Gastroesophageal sphincter (tissue), 4 donors: ENCODE measurements around the gene CNGB1. TPM values are rescaled to one million over a fixed set of nuclear protein-coding genes. Genes with fewer than 3 reads are reported as not detected.

ENCODE experiments used
- ATAC-seq: fragments of 150-250 bp; one replicate; pipeline ENCODE4 v1.9.1; 2016; ENCODE audit warnings: mild to moderate bottlenecking, moderate library complexity
- H3K27ac ChIP-seq, 4 donors: fragments of 200-600 bp; sonication (generic) in 3 of 4; 1 replicate in 3 of 4; 2 replicates in 1 of 4; pipeline ENCODE4 v1.5.1; 2016 to 2019
- H3K27me3 ChIP-seq: fragments of 200-600 bp; sonication (generic); one replicate; pipeline ENCODE4 v1.5.1; 2019
- H3K36me3 ChIP-seq, 2 donors: fragments of 200-600 bp; sonication (generic); one replicate each; pipeline ENCODE4 v1.5.1; 2019; ENCODE audit warnings: control low read depth in 1 of 2
- H3K4me1 ChIP-seq, 3 donors: fragments of 200-600 bp; sonication (generic); 1 replicate in 2 of 3; 2 replicates in 1 of 3; pipeline ENCODE4 v1.5.1; 2016 to 2019; ENCODE audit warnings: control low read depth in 2 of 3
- H3K4me3 ChIP-seq, 2 donors: fragments of 200-600 bp; sonication (generic); one replicate each; pipeline ENCODE4 v1.5.1; 2019; ENCODE audit warnings: mild to moderate bottlenecking in 1 of 2, moderate library complexity in 1 of 2
- H3K9me3 ChIP-seq, 3 donors: fragments of 200-600 bp; sonication (generic); one replicate each; pipeline ENCODE4 v1.5.1; 2017 to 2019; ENCODE audit warnings: control low read depth in 2 of 3
- EP300 ChIP-seq: sonication (generic); formaldehyde crosslinking; IDR thresholded peaks from one replicate; pipeline ENCODE4 v1.6.1; 2017; ENCODE audit warnings: antibody characterized with exemption, mild to moderate bottlenecking
- POLR2A ChIP-seq, 2 donors: fragments of 450-650 bp; IDR thresholded peaks; one replicate each; pipeline ENCODE4 v1.6.1; 2017; ENCODE audit warnings: antibody characterized with exemption in 2 of 2, mild to moderate bottlenecking in 2 of 2, moderate library complexity in 1 of 2
- POLR2AphosphoS5 ChIP-seq: sonication (generic); formaldehyde crosslinking; IDR thresholded peaks from one replicate; pipeline ENCODE4 v1.6.1; 2017; ENCODE audit warnings: antibody characterized with exemption
- WGBS, 2 donors: methylation state at CpG; one replicate each; pipeline ENCODE4 v1.1.5; 2018; ENCODE audit warnings: low coverage in 1 of 2; 5-methylcytosine and 5-hydroxymethylcytosine counted together
- total RNA-seq, 4 donors: library from RNA; depleted of rRNA; stranded (reverse); fragments of >200 nt; gene quantifications; one replicate each; pipeline ENCODE4 v1.1.0, GENCODE V29; 2016
- TF ChIP-seq, protein P1 (sequence below), 4 experiments: fragments of 200-600 bp in 2 of 4; fragments of 450-650 bp in 2 of 4; sonication (generic) in 1 of 4; IDR thresholded peaks; one replicate each; pipeline ENCODE4 v1.5.1; 2017 to 2019; ENCODE audit warnings: antibody characterized with exemption in 4 of 4, mild to moderate bottlenecking in 2 of 4, moderate library complexity in 2 of 4

The CNGB1 gene
- total RNA-seq, 4 donors from 2014 or later = 0.15 to 0.67 TPM; not detected in 2

DNA sequence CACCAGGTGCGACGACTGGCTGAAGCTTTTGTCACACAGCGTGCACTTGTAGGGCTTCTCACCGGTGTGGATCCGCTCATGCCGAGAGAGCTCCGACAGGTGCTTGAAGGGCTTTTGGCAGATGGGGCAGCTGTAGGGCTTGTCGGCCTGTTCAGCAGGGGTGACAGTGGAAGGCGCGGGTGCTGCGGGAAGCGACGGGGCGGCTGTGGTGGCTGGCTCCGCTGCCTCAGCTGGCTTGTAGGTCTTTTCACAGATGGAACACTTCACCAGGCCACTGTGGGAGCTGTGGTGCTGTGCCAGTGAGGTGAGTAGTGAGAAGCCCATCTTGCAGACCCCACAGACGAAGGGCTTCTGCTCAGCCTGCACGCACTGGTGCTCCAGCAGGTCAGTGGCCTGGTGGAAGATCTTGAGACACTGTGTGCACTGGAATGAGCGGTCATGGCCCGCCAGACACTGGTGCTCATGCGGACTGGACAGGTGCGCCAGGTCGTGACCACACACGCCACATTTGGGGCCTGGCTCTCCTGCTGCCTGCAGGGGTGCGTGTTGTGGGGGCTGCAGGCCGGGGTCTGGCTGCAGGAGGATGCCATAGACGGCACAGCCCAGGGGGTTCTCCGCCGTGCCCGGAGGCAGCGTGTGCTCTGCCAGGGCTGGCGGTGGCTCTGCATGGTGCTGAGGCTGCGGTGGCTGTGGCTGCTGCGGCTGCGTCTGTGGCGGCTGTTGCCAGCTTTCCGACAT lies 26.8 kb upstream of the CNGB1 start:
- H3K27ac ChIP-seq = no peak overlapping the region
- no peaks in the 10 kb centered on the region for H3K27me3 ChIP-seq
- peaks cover 0 to 49% (median 21%) of the 10 kb centered on the region in 3 donors for H3K4me1 ChIP-seq
- no peaks in the 10 kb centered on the region for H3K9me3 ChIP-seq
- ATAC-seq = no peak
- TF ChIP-seq POLR2A (IDR thresholded peaks at IDR 0.05) (no peak), POLR2AphosphoS5 (no peak), EP300 (no peak)
- TF ChIP-seq, protein P1, sequence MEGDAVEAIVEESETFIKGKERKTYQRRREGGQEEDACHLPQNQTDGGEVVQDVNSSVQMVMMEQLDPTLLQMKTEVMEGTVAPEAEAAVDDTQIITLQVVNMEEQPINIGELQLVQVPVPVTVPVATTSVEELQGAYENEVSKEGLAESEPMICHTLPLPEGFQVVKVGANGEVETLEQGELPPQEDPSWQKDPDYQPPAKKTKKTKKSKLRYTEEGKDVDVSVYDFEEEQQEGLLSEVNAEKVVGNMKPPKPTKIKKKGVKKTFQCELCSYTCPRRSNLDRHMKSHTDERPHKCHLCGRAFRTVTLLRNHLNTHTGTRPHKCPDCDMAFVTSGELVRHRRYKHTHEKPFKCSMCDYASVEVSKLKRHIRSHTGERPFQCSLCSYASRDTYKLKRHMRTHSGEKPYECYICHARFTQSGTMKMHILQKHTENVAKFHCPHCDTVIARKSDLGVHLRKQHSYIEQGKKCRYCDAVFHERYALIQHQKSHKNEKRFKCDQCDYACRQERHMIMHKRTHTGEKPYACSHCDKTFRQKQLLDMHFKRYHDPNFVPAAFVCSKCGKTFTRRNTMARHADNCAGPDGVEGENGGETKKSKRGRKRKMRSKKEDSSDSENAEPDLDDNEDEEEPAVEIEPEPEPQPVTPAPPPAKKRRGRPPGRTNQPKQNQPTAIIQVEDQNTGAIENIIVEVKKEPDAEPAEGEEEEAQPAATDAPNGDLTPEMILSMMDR (IDR thresholded peaks at IDR 0.05) = no peak
- 81 to 90% methylated on average over 2 to 3 of the region's 36 CpGs for WGBS, 2 donors
- peaks cover 0 to 62% of the 10 kb centered on the region in 2 donors for H3K36me3 ChIP-seq
- no peak overlapping the region for H3K4me3 ChIP-seq

DNA sequence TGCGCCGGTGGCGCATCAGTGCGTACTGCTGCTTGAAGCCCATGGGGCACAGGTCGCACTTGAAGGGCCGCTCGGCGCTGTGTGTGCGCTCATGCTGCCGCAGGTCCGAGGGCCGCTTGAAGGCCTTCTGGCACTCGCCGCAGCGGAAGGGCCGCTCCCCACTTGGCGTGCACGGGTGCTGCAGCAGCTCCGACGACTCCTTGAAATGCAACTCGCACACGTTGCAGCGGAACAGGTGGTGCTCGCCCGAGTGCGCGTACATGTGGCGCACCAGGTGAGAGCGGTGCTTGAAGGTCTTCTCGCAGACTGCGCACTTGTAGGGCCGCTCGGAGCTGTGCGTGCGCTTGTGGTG lies 26.2 kb upstream of the CNGB1 start:
- H3K36me3 ChIP-seq = peaks cover 0 to 59% of the 10 kb centered on the region in 2 donors

DNA sequence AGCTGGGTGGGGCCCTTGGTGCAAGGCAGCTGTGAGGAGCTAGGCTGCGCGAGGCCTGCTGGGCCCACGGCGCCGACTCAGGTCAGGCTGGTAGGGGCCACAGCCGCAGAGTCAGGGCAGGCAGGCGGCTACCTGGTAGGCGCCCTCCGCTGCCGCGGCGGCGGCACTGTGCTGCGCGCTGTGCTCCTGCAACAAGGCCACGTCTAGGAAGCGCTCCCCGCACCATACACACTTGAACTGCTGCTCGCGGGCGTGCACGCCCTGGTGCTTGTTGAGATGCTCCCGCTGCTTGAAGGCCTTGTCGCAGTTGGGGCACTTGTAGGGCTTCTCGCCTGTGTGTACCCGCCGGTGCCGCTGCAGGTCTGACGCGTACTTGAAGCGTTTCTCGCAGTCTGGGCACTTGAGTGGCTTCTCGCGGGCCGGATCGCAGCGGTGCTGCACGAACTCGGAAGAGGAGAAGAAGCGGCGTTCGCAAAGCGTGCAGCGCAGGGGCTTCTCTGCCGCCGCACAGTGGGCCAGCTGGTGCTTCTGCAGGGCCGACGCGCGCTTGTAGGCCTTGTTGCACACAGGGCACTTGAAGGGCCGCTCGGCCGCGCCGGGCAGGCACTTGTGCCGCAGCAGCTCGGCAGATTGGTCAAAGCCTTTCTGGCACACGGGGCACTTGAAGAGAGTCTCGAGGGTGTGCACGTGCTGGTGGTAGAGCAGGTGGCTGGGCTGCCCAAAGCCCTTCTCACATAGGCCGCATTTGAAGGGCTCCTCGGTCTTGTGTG lies 25.7 kb upstream of the CNGB1 start:
- Histone ChIP-seq H3K27ac (no peak overlapping the region), H3K27me3 (no peaks in the 10 kb centered on the region), H3K4me3 (no peak overlapping the region), H3K4me1 (peaks cover 0 to 39% (median 18%) of the 10 kb centered on the region in 3 donors), H3K36me3 (peaks cover 0 to 59% of the 10 kb centered on the region in 2 donors), H3K9me3 (no peaks in the 10 kb centered on the region)
- TF ChIP-seq POLR2A (IDR thresholded peaks at IDR 0.05) = no peak
- TF ChIP-seq POLR2AphosphoS5 = no peak
- TF ChIP-seq EP300 = no peak
- TF ChIP-seq, protein P1 (IDR thresholded peaks at IDR 0.05) = no peak
- no CpG with 5 or more reads among the region's 62 CpGs for WGBS, 2 donors
- no peak for ATAC-seq

More for the DNA sequence above, 26.2 kb upstream of the CNGB1 start:
- no peak for ATAC-seq
- Histone ChIP-seq H3K27ac (no peak overlapping the region), H3K9me3 (no peaks in the 10 kb centered on the region), H3K4me1 (peaks cover 0 to 44% (median 21%) of the 10 kb centered on the region in 3 donors), H3K4me3 (no peak overlapping the region), H3K27me3 (no peaks in the 10 kb centered on the region)
- 98% methylated on average over 11 of the region's 35 CpGs; no CpG with 5 or more reads in 1 of the 2 donors for WGBS, 2 donors
- TF ChIP-seq EP300 (no peak), POLR2AphosphoS5 (no peak), POLR2A (IDR thresholded peaks at IDR 0.05) (no peak)
- TF ChIP-seq, protein P1 (IDR thresholded peaks at IDR 0.05) = no peak

DNA sequence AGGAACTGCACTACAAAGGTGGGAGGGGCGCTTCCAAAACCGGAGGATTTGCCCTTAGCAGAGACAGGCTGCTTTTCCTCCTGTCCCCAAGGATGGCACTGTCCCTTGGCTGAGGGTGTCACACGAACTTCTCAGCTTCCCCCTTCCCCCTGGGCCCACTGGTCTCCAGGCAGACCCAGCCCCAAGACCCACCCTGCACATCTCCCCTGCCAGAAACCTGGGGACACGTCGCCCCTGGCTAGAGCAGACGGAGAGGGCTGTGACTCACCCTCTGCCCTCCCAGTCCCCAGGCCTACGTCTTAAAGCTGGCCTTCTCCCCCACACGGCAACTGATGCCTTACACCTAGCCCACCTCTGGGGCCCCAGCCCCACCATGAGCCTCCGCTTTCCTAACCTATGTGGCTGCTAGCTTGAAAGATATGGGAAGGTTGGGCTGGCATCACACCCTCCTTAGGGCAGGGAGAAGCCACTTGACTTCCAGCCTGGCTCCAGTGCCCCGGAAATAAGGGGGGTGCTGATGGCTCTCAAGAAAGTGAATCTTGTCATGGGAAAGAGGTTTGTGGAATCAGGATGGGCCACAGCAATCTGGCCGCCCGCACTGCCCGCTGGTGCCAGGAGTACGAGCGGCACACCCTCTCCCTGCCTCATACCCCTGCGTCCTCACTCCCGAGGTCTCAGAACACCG lies 24.9 kb upstream of the CNGB1 start:
- no peaks in the 10 kb centered on the region for H3K27me3 ChIP-seq
- no peak for ATAC-seq
- H3K9me3 ChIP-seq = no peaks in the 10 kb centered on the region
- H3K36me3 ChIP-seq = peaks cover 0 to 59% of the 10 kb centered on the region in 2 donors
- 84% methylated on average over 5 of the region's 18 CpGs; no CpG with 5 or more reads in 1 of the 2 donors for WGBS, 2 donors
- H3K4me1 ChIP-seq = peaks cover 0 to 36% (median 18%) of the 10 kb centered on the region in 3 donors
- no peak for TF ChIP-seq POLR2AphosphoS5
- no peak for TF ChIP-seq EP300
- no peak for TF ChIP-seq POLR2A (IDR thresholded peaks at IDR 0.05)
- TF ChIP-seq, protein P1 (IDR thresholded peaks at IDR 0.05) = no peak
- H3K27ac ChIP-seq = no peak overlapping the region
- no peak overlapping the region for H3K4me3 ChIP-seq
